HG02884 (cell line): Measurements from ENCODE around the gene ABLIM1.

Experiments used
- ATAC-seq: cut with Tn5 transposase; IDR thresholded peaks from one replicate; pipeline ENCODE4 v1.9.1; 2021; ENCODE audit warnings: mild to moderate bottlenecking, moderate library complexity; ENCODE audit not compliant: unreplicated experiment

Gene ABLIM1

GRCh38 chr10:114427124-114427852 is 230.8 kb downstream of the ABLIM1 start:
- no peak for ATAC-seq

- ATAC-seq = no peak
These were observed 231.6 kb downstream of the ABLIM1 start for GRCh38 chr10:114426476-114426875.

- ATAC-seq = no peak
These were observed 237.1 kb downstream of the ABLIM1 start for GRCh38 chr10:114420811-114421485.

- ATAC-seq = no peak
These were observed 240.0 kb downstream of the ABLIM1 start for GRCh38 chr10:114418109-114418508.

GRCh38 chr10:114412907-114413797 is 244.9 kb downstream of the ABLIM1 start:
- no peak for ATAC-seq

GRCh38 chr10:114408968-114409444 is 249.1 kb downstream of the ABLIM1 start:
- ATAC-seq = no peak

GRCh38 chr10:114408112-114408967 is 249.7 kb downstream of the ABLIM1 start:
- no peak for ATAC-seq

- ATAC-seq = no peak
These were observed 251.6 kb downstream of the ABLIM1 start for GRCh38 chr10:114406455-114406854.

GRCh38 chr10:114405011-114405350 is 253.1 kb downstream of the ABLIM1 start:
- ATAC-seq = no peak

GRCh38 chr10:114404171-114405010 is 253.7 kb downstream of the ABLIM1 start, which contains the start of gene AFAP1L2:
AFAP1L2 (minus strand) TSS chr10:114404502; CDS start chr10:114404455, 47 bp downstream.
- ATAC-seq = no peak

- no peak for ATAC-seq
These were observed 254.4 kb downstream of the ABLIM1 start for GRCh38 chr10:114403541-114404161.

- ATAC-seq = no peak
These were observed 255.1 kb downstream of the ABLIM1 start for GRCh38 chr10:114402871-114403540.

- no peak for ATAC-seq
These were observed 255.8 kb downstream of the ABLIM1 start for GRCh38 chr10:114402233-114402632.

GRCh38 chr10:114401195-114401791 is 256.8 kb downstream of the ABLIM1 start:
- ATAC-seq = no peak

GRCh38 chr10:114400091-114400490 is 258.0 kb downstream of the ABLIM1 start:
- ATAC-seq = no peak

GRCh38 chr10:114399576-114399975 is 258.5 kb downstream of the ABLIM1 start:
- ATAC-seq = no peak

GRCh38 chr10:114398587-114399331 is 259.3 kb downstream of the ABLIM1 start:
- no peak for ATAC-seq
